IMR-90 (cell line): ENCODE data around the gene ADRA2B. TPM values are rescaled to one million over a fixed set of nuclear protein-coding genes. Genes with fewer than 3 reads are reported as not detected.

Experiments used
- ATAC-seq: fragments of 200-7000 bp; cut with Tn5 transposase; 2 replicates; pipeline ENCODE4 v1.9.1; 2020; ENCODE audit warnings: low read depth, mild to moderate bottlenecking, moderate library complexity
- BruUV-seq: library from RNA; stranded (reverse); fragments of 400-500 nt; replicated peaks from 2 replicates; lab custom pipeline; 2021; lab: Mats Ljungman, UMichigan
- CTCF ChIA-PET: fragments of 300-600 bp; formaldehyde crosslinking; extraction: SDS; loops from one replicate; lab custom pipeline; 2021; ENCODE audit warnings: antibody characterized with exemption; lab: Yijun Ruan, JAX
- POLR2A ChIA-PET: fragments of 300-600 bp; sonication (Branson Sonifier 250); formaldehyde crosslinking; loops from one replicate; lab custom pipeline; 2022; ENCODE audit warnings: antibody characterized with exemption; ENCODE audit not compliant: unreplicated experiment; lab: Charles Lee
- DNase-seq: peaks from one replicate; pipeline ENCODE4 v3.0.0; 2013
- H2AFZ ChIP-seq: replicated peaks from 2 replicates; pipeline ENCODE3; 2013; ENCODE audit warnings: low read length, mild to moderate bottlenecking; ENCODE audit not compliant: poor library complexity
- H2AK5ac ChIP-seq: 2 replicates; pipeline ENCODE4 v1.6.1; 2013; ENCODE audit warnings: low read depth, low read length, inconsistent platforms
- H2AK9ac ChIP-seq: replicated peaks from 2 replicates; pipeline ENCODE3; 2013; ENCODE audit warnings: mild to moderate bottlenecking, low read depth, low read length, moderate library complexity; ENCODE audit not compliant: poor library complexity
- H2BK120ac ChIP-seq: 2 replicates; pipeline ENCODE4 v1.6.1; 2013; ENCODE audit warnings: low read depth, low read length, inconsistent platforms
- H2BK15ac ChIP-seq: 3 replicates; pipeline ENCODE4 v1.6.1; 2013; ENCODE audit warnings: low read depth, low read length, inconsistent platforms
- H2BK20ac ChIP-seq: 2 replicates; pipeline ENCODE4 v1.6.1; 2013; ENCODE audit warnings: low read depth, mild to moderate bottlenecking, inconsistent platforms, low read length, moderate library complexity
- H2BK5ac ChIP-seq: 2 replicates; pipeline ENCODE4 v1.6.1; 2013; ENCODE audit warnings: mild to moderate bottlenecking, low read depth, low read length, inconsistent platforms; ENCODE audit not compliant: poor library complexity, severe bottlenecking
- H3K14ac ChIP-seq: replicated peaks from 2 replicates; pipeline ENCODE4 v1.6.1; 2013; ENCODE audit warnings: low read depth, low read length, inconsistent platforms
- H3K18ac ChIP-seq: 2 replicates; pipeline ENCODE4 v1.6.1; 2013; ENCODE audit warnings: low read depth, low read length, control low read depth
- H3K23ac ChIP-seq: 2 replicates; pipeline ENCODE4 v1.6.1; 2013; ENCODE audit warnings: low read depth, low read length, inconsistent platforms
- H3K27ac ChIP-seq: 2 replicates; pipeline ENCODE4 v1.5.1; 2013; ENCODE audit warnings: mild to moderate bottlenecking, control low read depth, low read length; ENCODE audit not compliant: insufficient read depth
- H3K27me3 ChIP-seq: 2 replicates; pipeline ENCODE4 v1.6.1; 2013; ENCODE audit warnings: low read length; ENCODE audit not compliant: control insufficient read depth, insufficient read depth
- H3K36me3 ChIP-seq: 2 replicates; pipeline ENCODE4 v1.6.1; 2013; ENCODE audit warnings: low read length, mixed read lengths; ENCODE audit not compliant: control insufficient read depth, insufficient read depth
- H3K4ac ChIP-seq: 2 replicates; pipeline ENCODE4 v1.6.1; 2013; ENCODE audit warnings: low read depth, low read length, inconsistent platforms
- H3K4me1 ChIP-seq: 2 replicates; pipeline ENCODE4 v1.6.1; 2013; ENCODE audit warnings: low read length, mixed read lengths; ENCODE audit not compliant: control insufficient read depth, insufficient read depth
- H3K4me2 ChIP-seq: 2 replicates; pipeline ENCODE4 v1.6.1; 2013; ENCODE audit warnings: low read depth, mild to moderate bottlenecking, control low read depth, low read length, moderate library complexity
- H3K4me3 ChIP-seq: 2 replicates; pipeline ENCODE4 v1.5.1; 2013; ENCODE audit warnings: low read depth, mild to moderate bottlenecking, control low read depth, low read length, moderate library complexity; ENCODE audit not compliant: insufficient read depth
- H3K56ac ChIP-seq: 2 replicates; pipeline ENCODE4 v1.6.1; 2013; ENCODE audit warnings: low read length, inconsistent platforms; ENCODE audit not compliant: insufficient read depth; ENCODE audit errors: extremely low read depth
- H3K79me1 ChIP-seq, 2 experiments: 2 replicates each; pipeline ENCODE4 v1.6.1; 2013; ENCODE audit warnings: low read length in 2 of 2, inconsistent platforms in 1 of 2, low read depth in 1 of 2
- H3K9ac ChIP-seq: 2 replicates; pipeline ENCODE4 v1.6.1; 2013; ENCODE audit warnings: low read depth, low read length, control low read depth
- H3K9me1 ChIP-seq: 2 replicates; pipeline ENCODE4 v1.6.1; 2013; ENCODE audit warnings: low read length, inconsistent platforms; ENCODE audit not compliant: insufficient read depth
- H3K9me3 ChIP-seq: 2 replicates; pipeline ENCODE4 v1.6.1; 2013; ENCODE audit warnings: low read length; ENCODE audit not compliant: control insufficient read depth, insufficient read depth
- H4K20me1 ChIP-seq: 2 replicates; pipeline ENCODE4 v1.6.1; 2013; ENCODE audit warnings: low read length, inconsistent platforms; ENCODE audit not compliant: insufficient read depth
- H4K5ac ChIP-seq: 2 replicates; pipeline ENCODE4 v1.6.1; 2013; ENCODE audit warnings: mild to moderate bottlenecking, low read depth, low read length, control low read depth
- H4K8ac ChIP-seq, 2 experiments: 2 replicates each; pipeline ENCODE4 v1.6.1; 2013; ENCODE audit warnings: low read depth in 2 of 2, low read length in 2 of 2, control low read depth in 1 of 2, inconsistent platforms in 1 of 2
- H4K91ac ChIP-seq: 2 replicates; pipeline ENCODE4 v1.6.1; 2013; ENCODE audit warnings: low read depth, low read length, inconsistent platforms; ENCODE audit not compliant: insufficient read depth
- BHLHE40 ChIP-seq: fragments of 150-350 bp; IDR thresholded peaks from 2 replicates; pipeline ENCODE4 v1.6.1; 2016; ENCODE audit warnings: mild to moderate bottlenecking, low read depth, low read length
- CEBPB ChIP-seq: IDR thresholded peaks from 2 replicates; pipeline ENCODE4 v1.6.1; 2012; ENCODE audit warnings: low read depth, low read length, improper control_type of control experiment
- CHD1 ChIP-seq: IDR thresholded peaks from 2 replicates; pipeline ENCODE4 v1.6.1; 2012; ENCODE audit warnings: low read depth, low read length, improper control_type of control experiment
- CTCF ChIP-seq: conservative IDR thresholded peaks from 2 replicates; pipeline ENCODE4 v1.5.1; 2012; ENCODE audit warnings: mild to moderate bottlenecking, low read depth, low read length, improper control_type of control experiment
- ELK1 ChIP-seq: fragments of 150-350 bp; IDR thresholded peaks from 2 replicates; pipeline ENCODE4 v1.6.1; 2016; ENCODE audit warnings: low read depth, mild to moderate bottlenecking, low read length, moderate library complexity, borderline replicate concordance
- FOS ChIP-seq: fragments of 150-350 bp; IDR thresholded peaks from 2 replicates; pipeline ENCODE4 v1.6.1; 2016; ENCODE audit warnings: low read depth, low read length
- MAFK ChIP-seq: IDR thresholded peaks from 2 replicates; pipeline ENCODE4 v1.6.1; 2012; ENCODE audit warnings: low read depth, low read length, improper control_type of control experiment
- MXI1 ChIP-seq: IDR thresholded peaks from 2 replicates; pipeline ENCODE4 v1.6.1; 2012; ENCODE audit warnings: low read depth, mild to moderate bottlenecking, low read length, moderate library complexity, borderline replicate concordance
- NFE2L2 ChIP-seq: fragments of 150-350 bp; IDR thresholded peaks from 2 replicates; pipeline ENCODE4 v1.6.1; 2016; ENCODE audit warnings: low read depth, mild to moderate bottlenecking, low read length
- POLR2A ChIP-seq: IDR thresholded peaks from 2 replicates; pipeline ENCODE4 v1.6.1; 2012; ENCODE audit warnings: mild to moderate bottlenecking, low read depth, low read length
- RAD21 ChIP-seq: IDR thresholded peaks from 2 replicates; pipeline ENCODE4 v1.6.1; 2012; ENCODE audit warnings: low read length, improper control_type of control experiment
- RCOR1 ChIP-seq: IDR thresholded peaks from 2 replicates; pipeline ENCODE4 v1.6.1; 2012; ENCODE audit warnings: mild to moderate bottlenecking, low read length, improper control_type of control experiment; ENCODE audit not compliant: insufficient replicate concordance
- RFX5 ChIP-seq: IDR thresholded peaks from 2 replicates; pipeline ENCODE4 v1.8.0; 2012; ENCODE audit warnings: low read depth, mild to moderate bottlenecking, low read length, moderate library complexity
- SMC3 ChIP-seq: fragments of 150-350 bp; IDR thresholded peaks from 2 replicates; pipeline ENCODE4 v1.6.1; 2016; ENCODE audit warnings: low read depth, mild to moderate bottlenecking, antibody characterized with exemption, low read length, moderate library complexity
- USF2 ChIP-seq: fragments of 150-350 bp; IDR thresholded peaks from 2 replicates; pipeline ENCODE4 v1.6.1; 2017; ENCODE audit warnings: mild to moderate bottlenecking, antibody characterized with exemption, low read length, low read depth
- WGBS, 2 experiments: methylation state at CpG; one replicate each; pipeline versions ENCODE4 v1.1.5 to v1.1.7; 2013; ENCODE audit warnings: missing lambda C conversion rate in 2 of 2; ENCODE audit not compliant: insufficient read length in 1 of 2; ENCODE audit errors: extremely low coverage in 2 of 2; 5-methylcytosine and 5-hydroxymethylcytosine counted together
- dilution Hi-C: fragments of 300-500 bp; cut with HindIII; formaldehyde crosslinking; loops from one replicate; pipeline ENCODE4 v1.14.3; 2018; ENCODE audit warnings: low sequenced_read_pairs; ENCODE audit not compliant: unreplicated experiment
- in situ Hi-C: fragments of 300-500 bp; cut with MboI; formaldehyde crosslinking; loops from 3 replicates; pipeline ENCODE4 v1.14.3; 2019; ENCODE audit warnings: low sequenced_read_pairs, inconsistent platforms, mixed read lengths
- intact Hi-C: fragments of 100-400 bp; cut with micrococcal nuclease; formaldehyde crosslinking; loops from 2 replicates; pipeline ENCODE4 v1.10.0; 2022
- polyA plus RNA-seq, 3 experiments: library from polyadenylated mRNA; depleted of rRNA; stranded (reverse); fragments of >200 nt; gene quantifications; 2 replicates each; pipeline ENCODE4 v1.2.3, GENCODE V29; 2012; ENCODE audit warnings: low replicate concordance in 1 of 3
- total RNA-seq: library from RNA; depleted of rRNA; stranded (reverse); fragments of >200 nt; gene quantifications from 2 replicates; pipeline ENCODE4 v1.2.3, GENCODE V29; 2012

ADRA2B gene
- total and polyA plus RNA-seq, 2 of the 4 experiments (the other 2 are of a cell fraction), result not detected

GRCh38 chr2:96128456-96128855, 12.1 kb upstream of the ADRA2B start:
- Histone ChIP-seq H3K9me3 (no peaks in the 10 kb centered on the region; the same call in 1 of the 2 replicates), H3K36me3 (no peaks in the 10 kb centered on the region), H3K4me1 (no peaks in the 10 kb centered on the region), H2BK5ac (no peak overlapping the region), H2AK9ac (no peak overlapping the region), H2BK15ac (no peak overlapping the region), H3K9ac (no peak overlapping the region), H3K4me3 (no peak overlapping the region), H3K4me2 (no peak overlapping the region), H3K4ac (no peak overlapping the region), H4K20me1 (no peaks in the 10 kb centered on the region; the same call in 1 of the 2 replicates), H3K27ac (no peak overlapping the region), H3K14ac (no peak overlapping the region), H2BK120ac (no peak overlapping the region), H4K5ac (no peak overlapping the region), H3K23ac (no peak overlapping the region), H3K27me3 (peaks cover 52% of the 10 kb centered on the region), H2AFZ (no peak overlapping the region), H4K8ac (no peak overlapping the region), H2BK20ac (no peak overlapping the region), H2AK5ac (no peak overlapping the region), H4K91ac (no peak overlapping the region), H3K56ac (no peak overlapping the region), H3K9me1 (no peaks in the 10 kb centered on the region), H3K18ac (no peak overlapping the region), H3K79me1 (no peaks in the 10 kb centered on the region)
- dilution Hi-C loops (no loop called here), in situ Hi-C loops (no loop called here), intact Hi-C loops (no loop called here)
- TF ChIP-seq POLR2A (no peak), NFE2L2 (no peak), USF2 (no peak), FOS (no peak), CTCF (no peak), BHLHE40 (no peak), RFX5 (no peak), MXI1 (no peak), CEBPB (no peak), MAFK (no peak), CHD1 (no peak), ELK1 (no peak), RCOR1 (no peak), SMC3 (no peak), RAD21 (no peak)
- ChIA-PET POLR2A (no interaction called here), CTCF (no interaction called here)
- no CpG with 5 or more reads among the region's 6 CpGs for WGBS, 2 experiments
- ATAC-seq (no peak), DNase-seq (no peak)
- no TSS peak for BruUV-seq
